Heart left ventricle (tissue), 13 donors: ENCODE results near the gene FOXJ2.

Experiments
- POLR2A ChIP-seq, 2 donors: fragments of 450-650 bp; IDR thresholded peaks; one replicate each; pipeline ENCODE4 v1.6.1; 2017; ENCODE audit warnings: antibody characterized with exemption in 2 of 2, mild to moderate bottlenecking in 2 of 2, moderate library complexity in 2 of 2
- TF ChIP-seq, protein P1 (sequence below), 12 donors: fragments of 200-600 bp; sonication (generic) in 4 of 12; IDR thresholded peaks; one replicate each; pipeline versions ENCODE4 v1.5.0 to v1.8.0; 2018 to 2022; ENCODE audit warnings: antibody characterized with exemption in 12 of 12, mild to moderate bottlenecking in 5 of 12
- donor health status: ischemic (EF 13 %, LVEDD 7.1; RV severe dilation, severe dysfunction).
- donor health status: DM: no; HTN: yes; CAD: no.
- donor health status: DM: no; HTN: no; CAD: no.
- donor health status: ischemic (EF 25% LVEDD 6.9; RV normal size, moderate dysfunction).
- donor health status: ischemic (EF 25% LVEDD 5.7; RV mildly dilated, moderate dysfunction).
- donor health status: ischemic (EF 35%, LVEDD 5.7; RV mildly dilated, moderate dysfunction).
- donor health status: nonischemic (EF 11% LVEDD 7.7; RV severe dilation, severe dysfunction).
- donor health status: DM: yes; HTN: yes; CAD: no.
- donor health status: PGD.
- donor health status: ischemic (EF 29% LVEDD 5.4; RV normal size, mild dysfunction).
- donor health status: nonischemic (EF 23%, LVEDD 6.1; RV moderate dilation, normal function).

DNA sequence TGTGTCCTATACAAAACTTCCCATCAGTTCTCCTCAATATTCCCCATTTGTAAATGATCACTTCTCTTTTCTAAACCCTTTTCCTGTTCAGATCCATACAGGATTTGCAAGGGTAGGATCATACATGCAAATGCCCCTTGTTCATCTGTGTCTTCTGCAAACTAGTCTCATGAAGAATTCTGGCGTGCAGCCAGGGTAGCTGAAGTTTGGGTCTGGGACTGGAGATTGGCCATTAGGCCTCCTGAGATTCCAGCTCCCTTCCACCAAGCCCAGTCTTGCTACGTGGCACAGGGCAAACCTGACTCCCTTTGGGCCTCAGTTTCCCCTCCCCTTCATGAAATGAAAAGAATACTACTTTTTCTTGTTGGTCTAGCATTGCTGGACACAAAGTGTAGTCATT, 22.3 kb downstream of the FOXJ2 start:
- TF ChIP-seq POLR2A (IDR thresholded peaks at IDR 0.05): no peak
- TF ChIP-seq, protein P1, sequence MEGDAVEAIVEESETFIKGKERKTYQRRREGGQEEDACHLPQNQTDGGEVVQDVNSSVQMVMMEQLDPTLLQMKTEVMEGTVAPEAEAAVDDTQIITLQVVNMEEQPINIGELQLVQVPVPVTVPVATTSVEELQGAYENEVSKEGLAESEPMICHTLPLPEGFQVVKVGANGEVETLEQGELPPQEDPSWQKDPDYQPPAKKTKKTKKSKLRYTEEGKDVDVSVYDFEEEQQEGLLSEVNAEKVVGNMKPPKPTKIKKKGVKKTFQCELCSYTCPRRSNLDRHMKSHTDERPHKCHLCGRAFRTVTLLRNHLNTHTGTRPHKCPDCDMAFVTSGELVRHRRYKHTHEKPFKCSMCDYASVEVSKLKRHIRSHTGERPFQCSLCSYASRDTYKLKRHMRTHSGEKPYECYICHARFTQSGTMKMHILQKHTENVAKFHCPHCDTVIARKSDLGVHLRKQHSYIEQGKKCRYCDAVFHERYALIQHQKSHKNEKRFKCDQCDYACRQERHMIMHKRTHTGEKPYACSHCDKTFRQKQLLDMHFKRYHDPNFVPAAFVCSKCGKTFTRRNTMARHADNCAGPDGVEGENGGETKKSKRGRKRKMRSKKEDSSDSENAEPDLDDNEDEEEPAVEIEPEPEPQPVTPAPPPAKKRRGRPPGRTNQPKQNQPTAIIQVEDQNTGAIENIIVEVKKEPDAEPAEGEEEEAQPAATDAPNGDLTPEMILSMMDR (IDR thresholded peaks at IDR 0.05): no peak
